Measurements from ENCODE around the gene ALX4. TPM values are rescaled to one million over a fixed set of nuclear protein-coding genes. Genes with fewer than 3 reads are reported as not detected.

Gene ALX4
- total and polyA plus RNA-seq, 2 donors (not counting 1 experiment from before 2014, with no cell fraction given): not detected

GRCh38 chr11:44290208-44290607, 19.7 kb downstream of the ALX4 start:
- Histone ChIP-seq H3K27ac (ENCODE audit: low read length in 2 of 2) (no peak overlapping the region), H3K27me3 (replicated peaks in 1 of 4; ENCODE audit: control extremely low read depth in 1 of 4, control insufficient read depth in 3 of 4, insufficient read depth in 4 of 4, low read length in 3 of 4) (peaks cover 0 to 5% (median 0%) of the 10 kb centered on the region in 4 experiments), H3K4me3 (ENCODE audit: control extremely low read depth in 1 of 5, extremely low read depth in 1 of 5, insufficient read depth in 1 of 5, low read depth in 2 of 5, low read length in 4 of 5) (no peak overlapping the region), H4K20me1 (ENCODE audit: control insufficient read depth, insufficient read depth, low read length, poor library complexity, severe bottlenecking) (no peaks in the 10 kb centered on the region), H3K9ac (ENCODE audit: low read length) (no peak overlapping the region), H3K79me2 (ENCODE audit: control insufficient read depth, insufficient read depth, low read length) (no peaks in the 10 kb centered on the region), H3K9me3 (ENCODE audit: control extremely low read depth in 1 of 3, control insufficient read depth in 2 of 3, insufficient read depth in 1 of 3, low read length in 2 of 3) (no peaks in the 10 kb centered on the region), H3K4me2 (replicated peaks; ENCODE audit: low read depth, low read length, poor library complexity, severe bottlenecking) (no peak overlapping the region), H3K36me3 (replicated peaks in 1 of 2; ENCODE audit: control extremely low read depth in 1 of 2, control insufficient read depth in 1 of 2, extremely low read depth in 1 of 2, insufficient read depth in 2 of 2, low read length in 1 of 2) (no peaks in the 10 kb centered on the region), H3K4me1 (ENCODE audit: control insufficient read depth in 2 of 2, insufficient read depth in 2 of 2, low read length in 2 of 2) (no peaks in the 10 kb centered on the region), H2AFZ (ENCODE audit: insufficient read depth, low read depth, low read length, poor library complexity, severe bottlenecking) (no peak overlapping the region)
- intact Hi-C loops (cut with micrococcal nuclease): no loop called here
- no peaks in the 10 kb centered on the region for H3K4me1 Mint-ChIP-seq
- no peak for TF ChIP-seq EZH2 (IDR thresholded peaks at IDR 0.05; ENCODE audit: borderline replicate concordance, insufficient read depth, low read depth, low read length, poor library complexity, severe bottlenecking)
- TF ChIP-seq CTCF (IDR thresholded peaks at IDR 0.05): no peak
- H3K27ac Mint-ChIP-seq: no peak overlapping the region
- peaks cover 27% of the 10 kb centered on the region for H3K27me3 Mint-ChIP-seq
- WGBS (ENCODE audit: insufficient coverage): 86% methylated on average over 4 of the region's 4 CpGs
- ATAC-seq (ENCODE audit: low read depth) (no peak), DNase-seq (no peak)
- POLR2A ChIA-PET: no interaction called here
- CTCF ChIA-PET: interaction anchor here (1.2 to 3.9 kb wide), 5 partner anchors 10 to 621 kb away, joined by 3 to 19 read pairs (median 4); no protein-coding TSS in a partner anchor
- no peaks in the 10 kb centered on the region for H3K9me3 Mint-ChIP-seq (ENCODE audit: insufficient read depth)
- H3K4me3 Mint-ChIP-seq: no peak overlapping the region

GRCh38 chr11:44288133-44288526, 21.8 kb downstream of the ALX4 start:
- ChIA-PET CTCF (interaction anchor here (0.9 to 4.4 kb wide), 7 partner anchors 11 to 623 kb away, joined by 3 to 34 read pairs (median 5); no protein-coding TSS in a partner anchor), POLR2A (no interaction called here)

More at GRCh38 chr11:44288133-44288526, 21.8 kb downstream of the ALX4 start:
- H3K4me2 ChIP-seq (replicated peaks; ENCODE audit: low read depth, low read length, poor library complexity, severe bottlenecking): no peak overlapping the region
- Mint-ChIP-seq H3K27ac (no peak overlapping the region), H3K4me1 (no peaks in the 10 kb centered on the region), H3K9me3 (ENCODE audit: insufficient read depth) (no peaks in the 10 kb centered on the region), H3K27me3 (peaks cover 23% of the 10 kb centered on the region), H3K4me3 (no peak overlapping the region)
- H3K36me3 ChIP-seq (replicated peaks in 1 of 2; ENCODE audit: control extremely low read depth in 1 of 2, control insufficient read depth in 1 of 2, extremely low read depth in 1 of 2, insufficient read depth in 2 of 2, low read length in 1 of 2): no peaks in the 10 kb centered on the region
- no peaks in the 10 kb centered on the region for H4K20me1 ChIP-seq (ENCODE audit: control insufficient read depth, insufficient read depth, low read length, poor library complexity, severe bottlenecking)
- H3K9me3 ChIP-seq (ENCODE audit: control extremely low read depth in 1 of 3, control insufficient read depth in 2 of 3, insufficient read depth in 1 of 3, low read length in 2 of 3): no peaks in the 10 kb centered on the region
- H3K27ac ChIP-seq (ENCODE audit: low read length in 2 of 2): no peak overlapping the region
- no peak overlapping the region for H3K4me3 ChIP-seq (ENCODE audit: control extremely low read depth in 1 of 5, extremely low read depth in 1 of 5, insufficient read depth in 1 of 5, low read depth in 2 of 5, low read length in 4 of 5)
- TF ChIP-seq EZH2 (IDR thresholded peaks at IDR 0.05; ENCODE audit: borderline replicate concordance, insufficient read depth, low read depth, low read length, poor library complexity, severe bottlenecking): no peak
- TF ChIP-seq CTCF (IDR thresholded peaks at IDR 0.05): no peak
- DNase-seq (no peak), ATAC-seq (ENCODE audit: low read depth) (no peak)
- intact Hi-C loops (cut with micrococcal nuclease): loop anchor here (5.0 to 10.0 kb wide), 4 partner anchors 234 to 817 kb away; partner anchors contain the start of gene TSPAN18
- H2AFZ ChIP-seq (ENCODE audit: insufficient read depth, low read depth, low read length, poor library complexity, severe bottlenecking): no peak overlapping the region
- H3K79me2 ChIP-seq (ENCODE audit: control insufficient read depth, insufficient read depth, low read length): no peaks in the 10 kb centered on the region
- no peaks in the 10 kb centered on the region for H3K4me1 ChIP-seq (ENCODE audit: control insufficient read depth in 2 of 2, insufficient read depth in 2 of 2, low read length in 2 of 2)
- H3K27me3 ChIP-seq (replicated peaks in 1 of 4; ENCODE audit: control extremely low read depth in 1 of 4, control insufficient read depth in 3 of 4, insufficient read depth in 4 of 4, low read length in 3 of 4): no peaks in the 10 kb centered on the region
- H3K9ac ChIP-seq (ENCODE audit: low read length): no peak overlapping the region
- 100% methylated on average over 1 of the region's 3 CpGs for WGBS (ENCODE audit: insufficient coverage)
